ENCODE data around the gene PLCB4.

- TF ChIP-seq POLR2A (IDR thresholded peaks at IDR 0.05) (no peak), CTCF (IDR thresholded peaks at IDR 0.05) (no peak)
These were observed 442.0 kb downstream of the PLCB4 start for GRCh38 chr20:9510911-9511310.
